ENCODE data around the gene PCDHGA2. TPM values are rescaled to one million over a fixed set of nuclear protein-coding genes. Genes with fewer than 3 reads are reported as not detected.
"Not testable (repeated sequence)": the region's sequence is repeated elsewhere in the genome, so short reads cannot be mapped to it uniquely, and the experiment has no call there.

The PCDHGA2 gene
- total RNA-seq, 1 experiment from 2014 or later, result not detected

GRCh38 chr5:141340781-141341354 lies 2.3 kb downstream of the PCDHGA2 start:
- POLR2A ChIA-PET (ENCODE audit: unreplicated experiment); H3K4me2 ChIP-seq (ENCODE audit: low read length); H3K4me1 ChIP-seq (ENCODE audit: insufficient read depth, low read length); H3K79me2 ChIP-seq (ENCODE audit: low read length); H3K4me3 ChIP-seq (ENCODE audit: low read length); H3K9me2 ChIP-seq (replicated peaks; ENCODE audit: low read length); H3K27ac ChIP-seq (ENCODE audit: low read length); H3K9me3 ChIP-seq (ENCODE audit: low read length); CTCF ChIA-PET; DNase-seq; intact Hi-C loops (cut with micrococcal nuclease); H2AFZ ChIP-seq (ENCODE audit: low read length); H3F3A ChIP-seq (ENCODE audit: low read length, unreplicated experiment); ATAC-seq; H3K9ac ChIP-seq (ENCODE audit: low read length); H3K36me3 ChIP-seq (ENCODE audit: low read depth, low read length); H4K20me1 ChIP-seq (ENCODE audit: low read length); BruUV-seq (replicated peaks); H3K27me3 ChIP-seq (ENCODE audit: low read length): not testable (repeated sequence)

- Histone ChIP-seq H3F3A (ENCODE audit: low read length, unreplicated experiment) (no peaks in the 10 kb centered on the region), H3K36me3 (ENCODE audit: low read depth, low read length) (no peaks in the 10 kb centered on the region), H4K20me1 (ENCODE audit: low read length) (no peaks in the 10 kb centered on the region), H3K27me3 (ENCODE audit: low read length) (no peaks in the 10 kb centered on the region), H3K4me1 (ENCODE audit: insufficient read depth, low read length) (no peaks in the 10 kb centered on the region), H3K4me2 (ENCODE audit: low read length) (no peak overlapping the region), H3K9ac (ENCODE audit: low read length) (no peak overlapping the region), H3K27ac (ENCODE audit: low read length) (no peak overlapping the region), H2AFZ (ENCODE audit: low read length) (no peak overlapping the region), H3K9me2 (replicated peaks; ENCODE audit: low read length) (no peaks in the 10 kb centered on the region), H3K4me3 (ENCODE audit: low read length) (no peak overlapping the region), H3K9me3 (ENCODE audit: low read length) (no peaks in the 10 kb centered on the region), H3K79me2 (ENCODE audit: low read length) (no peaks in the 10 kb centered on the region)
- no TSS peak for BruUV-seq (replicated peaks)
- POLR2A ChIA-PET (ENCODE audit: unreplicated experiment), result no interaction called here
- no peak for TF ChIP-seq EZH2phosphoT487 (IDR thresholded peaks at IDR 0.05; ENCODE audit: borderline replicate concordance, low read length)
- TF ChIP-seq CTCF (conservative IDR thresholded peaks at IDR 0.05; ENCODE audit: low read depth, low read length), result no peak
- TF ChIP-seq EZH2 (IDR thresholded peaks at IDR 0.05; ENCODE audit: low read length, unreplicated experiment), result no peak
- intact Hi-C loops (cut with micrococcal nuclease), result no loop called here
- CTCF ChIA-PET, result no interaction called here
- no peak for ATAC-seq
- DNase-seq, result no peak
Observed at GRCh38 chr5:141342773-141343172, 4.2 kb downstream of the PCDHGA2 start.

DNA sequence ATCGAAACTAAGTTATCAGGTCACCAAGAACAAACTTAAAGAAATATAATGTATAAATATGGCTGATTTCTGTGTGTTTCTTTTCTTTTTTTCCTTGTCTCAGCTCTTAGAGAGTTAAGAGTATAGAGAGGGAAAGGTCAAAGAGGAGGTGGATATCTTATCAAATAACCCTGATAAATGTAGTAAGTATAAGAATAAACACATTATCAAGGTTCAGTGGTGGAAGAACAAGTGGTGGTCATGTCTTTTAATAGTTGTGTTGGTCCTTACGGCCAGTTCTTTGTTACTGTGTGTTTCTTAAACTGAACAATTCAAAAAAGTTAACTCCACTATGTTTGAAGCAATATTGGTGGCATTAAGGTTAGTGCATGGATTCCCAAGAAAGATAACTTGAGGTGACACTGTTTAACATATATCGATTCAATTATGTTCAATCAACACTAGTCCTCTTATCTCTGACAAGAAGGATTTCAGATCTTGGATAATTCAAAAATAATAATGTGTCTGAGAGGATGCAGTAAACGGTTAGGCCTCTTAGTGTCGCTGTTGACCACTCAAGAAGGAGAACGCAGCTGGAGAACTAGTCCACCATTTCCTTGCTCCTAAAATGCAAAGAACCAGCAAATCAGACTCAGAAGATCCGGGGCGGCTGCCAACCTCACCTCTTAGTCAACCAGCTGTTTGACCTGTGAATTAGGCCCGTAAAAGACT lies 4.8 kb downstream of the PCDHGA2 start, which contains the start of gene PCDHGA3:
PCDHGA3 (plus strand) TSS at position 588 of the 711 bp plus-strand sequence. CDS start 205 bp downstream, outside the sequence.
- no peaks in the 10 kb centered on the region for H3K9me2 ChIP-seq (replicated peaks; ENCODE audit: low read length)
- H3K4me1 ChIP-seq (ENCODE audit: insufficient read depth, low read length), result no peaks in the 10 kb centered on the region
- TF ChIP-seq EZH2phosphoT487 (IDR thresholded peaks at IDR 0.05; ENCODE audit: borderline replicate concordance, low read length), result no peak
- no peak within 1 kb of the TSS for H3K4me2 ChIP-seq (ENCODE audit: low read length)
- CTCF ChIA-PET, result no interaction called here
- H3K36me3 ChIP-seq (ENCODE audit: low read depth, low read length), result no peaks in the 10 kb centered on the region
- no TSS peak for BruUV-seq (replicated peaks)
- H3K27ac ChIP-seq (ENCODE audit: low read length), result no peak within 1 kb of the TSS
- DNase-seq, result no peak
- H3K9ac ChIP-seq (ENCODE audit: low read length), result no peak within 1 kb of the TSS
- no peak within 1 kb of the TSS for H2AFZ ChIP-seq (ENCODE audit: low read length)
- no peaks in the 10 kb centered on the region for H4K20me1 ChIP-seq (ENCODE audit: low read length)
- no peak for ATAC-seq
- no peaks in the 10 kb centered on the region for H3K9me3 ChIP-seq (ENCODE audit: low read length)
- no peaks in the 10 kb centered on the region for H3K79me2 ChIP-seq (ENCODE audit: low read length)
- intact Hi-C loops (cut with micrococcal nuclease), result no loop called here
- no peak within 1 kb of the TSS for H3K4me3 ChIP-seq (ENCODE audit: low read length)
- POLR2A ChIA-PET (ENCODE audit: unreplicated experiment), result no interaction called here
- no peaks in the 10 kb centered on the region for H3K27me3 ChIP-seq (ENCODE audit: low read length)
- no peaks in the 10 kb centered on the region for H3F3A ChIP-seq (ENCODE audit: low read length, unreplicated experiment)
